ENCODE measurements around the gene AFMID.
"Not testable (repeated sequence)": the region's sequence is repeated elsewhere in the genome, so short reads cannot be mapped to it uniquely, and the experiment has no call there.

Gene AFMID, protein sequence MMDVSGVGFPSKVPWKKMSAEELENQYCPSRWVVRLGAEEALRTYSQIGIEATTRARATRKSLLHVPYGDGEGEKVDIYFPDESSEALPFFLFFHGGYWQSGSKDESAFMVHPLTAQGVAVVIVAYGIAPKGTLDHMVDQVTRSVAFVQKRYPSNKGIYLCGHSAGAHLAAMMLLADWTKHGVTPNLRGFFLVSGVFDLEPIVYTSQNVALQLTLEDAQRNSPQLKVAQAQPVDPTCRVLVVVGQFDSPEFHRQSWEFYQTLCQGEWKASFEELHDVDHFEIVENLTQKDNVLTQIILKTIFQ

DNA sequence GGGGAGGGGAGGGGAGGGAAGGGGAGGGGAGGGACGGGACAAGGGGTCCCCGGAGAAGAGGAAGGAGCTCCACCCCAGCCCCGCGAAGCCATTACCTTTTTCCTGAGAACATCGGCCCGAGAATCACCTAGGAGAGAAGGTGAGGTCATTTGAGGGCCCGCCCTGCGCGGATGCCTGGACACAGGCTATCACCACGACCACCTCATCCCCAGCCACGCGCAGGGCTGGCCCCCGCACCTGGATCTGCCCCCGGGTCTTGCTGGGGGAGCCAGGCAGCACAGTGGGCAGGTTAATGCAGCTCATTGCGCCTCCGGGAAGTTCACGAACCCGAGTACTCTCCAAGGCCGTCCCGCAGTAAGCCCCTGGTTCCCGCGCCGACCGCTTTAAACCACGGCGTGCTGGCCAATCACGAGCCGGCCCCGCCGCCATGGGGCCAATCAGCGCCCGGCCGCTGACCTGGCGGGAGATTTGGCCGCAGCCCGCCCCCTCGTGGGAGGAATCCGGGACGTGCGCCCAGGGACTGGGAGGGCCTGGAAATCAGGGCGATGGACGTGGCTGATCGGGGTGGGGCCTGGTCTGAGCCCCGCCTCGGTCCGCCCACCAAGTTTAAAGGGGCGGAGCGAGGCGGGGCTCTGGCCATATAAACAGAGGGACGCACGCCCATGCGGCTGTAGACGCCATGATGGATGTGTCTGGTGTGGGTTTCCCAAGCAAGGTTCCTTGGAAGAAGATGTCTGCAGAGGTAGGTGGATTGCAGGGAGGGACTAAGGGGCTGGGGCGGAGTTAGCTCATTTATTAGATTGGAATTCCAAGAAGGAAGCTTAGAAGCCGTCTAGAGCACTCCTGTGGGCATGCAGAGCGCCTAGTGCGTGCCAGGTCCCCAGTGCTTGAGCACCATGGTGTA lies at the start of gene AFMID, which contains the start of gene TK1:
Gene AFMID (plus strand): TSS at position 671 of the 904 bp plus-strand sequence. CDS start 9 bp downstream, at position 680.
Gene TK1 (minus strand): TSS at position 361 of the 904 bp plus-strand sequence. CDS start 58 bp downstream, at position 303.
- peak; percentile 51 to 97 (median 92) for DNase-seq

DNA sequence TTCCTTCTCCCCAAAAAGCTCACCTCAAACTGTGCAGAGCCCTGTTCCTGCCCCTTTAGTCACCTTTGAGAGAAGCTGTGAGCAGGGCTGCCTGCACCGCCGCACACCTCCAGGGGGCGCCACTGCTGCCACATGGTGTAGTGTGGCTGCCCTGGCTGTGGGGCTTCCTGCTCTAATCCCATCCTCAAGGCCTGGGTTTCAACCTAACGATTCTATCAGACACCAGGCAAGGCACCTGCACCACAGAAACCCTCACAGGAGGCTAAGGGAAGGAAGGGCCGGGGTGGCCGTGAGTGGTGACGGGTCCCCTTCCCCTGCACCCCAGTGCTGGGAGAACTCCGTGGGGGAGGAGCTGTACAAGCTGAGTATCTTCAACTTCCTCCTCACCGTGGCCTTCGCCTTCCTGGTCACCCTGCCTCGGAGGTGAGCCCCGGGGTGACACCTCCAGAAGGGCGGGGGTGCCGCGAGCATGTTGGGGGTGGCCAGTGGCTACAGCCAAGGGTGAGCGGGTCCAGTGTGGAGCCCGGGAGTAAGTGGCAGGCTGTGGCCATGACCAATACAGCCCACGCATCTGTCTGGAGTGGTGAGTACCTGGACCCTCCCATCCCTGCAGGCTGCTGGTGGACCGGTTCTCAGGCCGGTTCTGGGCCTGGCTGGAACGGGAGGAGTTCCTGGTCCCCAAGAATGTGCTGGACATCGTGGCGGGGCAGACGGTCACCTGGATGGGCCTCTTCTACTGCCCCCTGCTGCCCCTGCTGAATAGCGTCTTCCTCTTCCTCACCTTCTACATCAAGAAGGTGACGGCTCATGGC lies 49.6 kb upstream of the AFMID start:
- DNase-seq = no peak

DNA sequence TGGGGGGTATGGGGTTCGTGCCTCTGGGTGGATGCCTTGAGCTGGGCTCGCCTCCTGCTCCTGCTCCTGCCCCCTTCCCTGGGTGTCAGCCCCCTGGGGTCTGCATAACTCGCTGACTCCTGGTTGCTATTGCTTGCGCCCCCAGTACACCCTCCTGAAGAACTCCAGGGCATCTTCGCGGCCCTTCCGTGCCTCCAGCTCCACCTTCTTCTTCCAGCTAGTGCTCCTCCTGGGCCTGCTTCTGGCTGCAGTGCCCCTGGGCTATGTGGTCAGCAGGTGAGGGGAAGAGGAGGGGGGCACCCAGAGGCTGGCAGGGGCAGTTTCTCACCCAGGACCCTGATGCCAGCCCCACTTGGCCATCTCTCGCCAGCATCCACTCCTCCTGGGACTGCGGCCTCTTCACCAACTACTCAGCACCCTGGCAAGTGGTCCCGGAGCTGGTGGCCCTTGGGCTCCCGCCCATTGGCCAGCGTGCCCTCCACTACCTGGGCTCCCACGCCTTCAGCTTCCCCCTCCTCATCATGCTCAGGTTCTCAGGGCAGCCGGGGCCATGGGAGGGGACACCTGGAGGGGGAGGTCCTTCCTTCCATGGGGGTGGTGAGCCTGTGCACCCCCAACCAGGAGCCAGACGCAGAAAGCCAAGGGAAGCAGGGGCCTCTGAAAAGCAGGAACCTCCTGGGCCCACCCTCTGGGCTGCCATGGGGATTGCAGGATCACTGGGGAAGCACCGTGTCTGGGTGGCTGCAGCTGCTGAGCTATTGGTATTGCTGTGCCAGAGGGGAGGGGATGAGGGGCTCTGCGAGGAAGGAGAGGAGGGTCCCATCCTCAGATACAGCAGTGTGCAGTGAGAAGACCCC lies 48.7 kb upstream of the AFMID start:
- no peak for DNase-seq

DNA sequence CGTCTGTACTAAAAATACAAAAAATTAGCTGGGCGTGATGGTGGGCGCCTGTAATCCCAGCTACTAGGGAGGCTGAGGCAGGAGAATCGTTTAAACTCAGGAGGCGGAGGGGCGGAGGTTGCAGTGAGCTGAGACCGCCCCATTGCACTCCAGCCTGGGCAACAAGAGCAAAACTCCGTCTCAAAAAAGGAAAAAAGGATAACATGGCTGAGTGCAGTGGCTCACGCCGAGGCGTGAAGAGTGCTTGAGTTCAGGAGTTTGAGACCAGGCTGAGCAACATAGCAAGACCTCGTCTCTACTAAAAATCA lies 47.3 kb upstream of the AFMID start:
- not testable (repeated sequence) for DNase-seq

DNA sequence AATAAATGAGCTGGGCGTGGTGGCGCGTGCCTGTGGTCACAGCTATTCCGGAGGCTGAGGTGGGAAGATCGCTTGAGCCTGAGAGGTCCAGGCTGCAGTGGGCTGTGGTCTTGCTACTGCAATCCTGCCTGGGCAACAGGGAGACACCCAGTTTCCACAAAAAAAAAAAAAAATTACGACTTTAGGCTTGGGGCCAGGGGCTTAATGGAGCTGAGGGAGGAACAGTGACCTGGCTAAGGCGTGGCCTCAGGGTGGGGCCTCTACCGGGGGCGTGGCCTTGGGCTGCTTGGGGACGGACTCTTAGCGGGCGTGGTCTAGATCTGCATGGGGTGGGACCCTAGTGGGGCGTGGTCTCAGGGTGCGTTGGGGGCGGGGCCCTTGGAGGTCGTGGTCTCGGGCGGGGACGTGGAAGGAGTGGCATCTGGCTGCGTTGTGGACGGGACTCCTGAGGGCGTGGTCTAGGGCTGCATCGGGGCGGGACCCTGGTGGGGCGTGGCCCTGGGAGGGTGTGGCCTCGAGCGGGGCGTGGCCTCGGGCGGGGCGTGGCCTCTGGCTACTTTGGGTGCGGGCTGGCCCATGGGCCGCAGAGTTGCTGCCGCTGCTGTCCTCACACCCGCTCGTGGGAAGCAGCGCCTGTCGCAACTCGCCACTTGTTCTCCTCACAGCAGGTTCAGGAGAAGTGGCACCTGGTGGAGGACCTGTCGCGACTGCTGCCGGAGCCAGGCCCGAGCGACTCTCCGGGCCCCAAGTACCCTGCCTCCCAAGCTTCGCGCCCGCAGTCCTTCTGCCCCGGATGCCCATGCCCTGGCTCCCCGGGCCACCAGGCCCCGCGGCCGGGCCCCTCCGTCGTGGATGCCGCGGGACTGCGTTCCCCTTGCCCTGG lies 46.8 kb upstream of the AFMID start:
- DNase-seq = peak in 15 of 56 donors; percentile 22 to 80 (median 35)

DNA sequence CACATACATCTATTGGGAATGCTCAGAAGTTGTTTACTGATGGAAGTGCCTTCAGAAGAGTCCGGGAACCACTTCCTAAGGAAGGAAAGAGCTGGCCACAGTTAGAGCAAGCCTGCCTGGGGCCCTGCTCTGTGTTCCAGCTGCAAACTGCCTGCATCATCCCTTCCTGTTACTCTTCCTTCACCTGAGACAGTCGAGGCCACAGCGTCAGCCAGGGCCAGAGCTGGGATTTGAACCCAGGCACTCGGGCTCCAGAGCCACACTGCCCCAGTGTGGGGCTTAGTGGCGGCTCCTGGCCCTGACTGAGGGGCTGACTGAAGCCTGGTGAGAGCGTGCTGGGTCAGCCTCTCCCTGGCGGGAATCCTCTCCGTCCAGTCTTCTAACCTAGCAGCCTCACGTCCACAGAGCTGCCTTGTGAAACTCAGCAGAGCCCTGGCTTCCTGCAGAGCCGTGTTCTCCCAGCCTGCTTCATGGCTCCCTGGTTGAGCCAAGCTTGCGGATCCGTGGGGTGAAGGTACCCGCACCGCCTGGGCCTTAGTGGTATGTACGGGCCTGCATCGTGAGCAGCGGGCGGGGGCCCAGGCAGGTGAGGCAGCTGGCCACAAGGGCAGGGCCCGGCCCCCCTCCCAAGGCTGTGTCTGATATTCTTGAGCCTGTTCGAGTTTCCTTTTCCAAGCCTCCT lies 45.6 kb upstream of the AFMID start:
- no peak for DNase-seq

DNA sequence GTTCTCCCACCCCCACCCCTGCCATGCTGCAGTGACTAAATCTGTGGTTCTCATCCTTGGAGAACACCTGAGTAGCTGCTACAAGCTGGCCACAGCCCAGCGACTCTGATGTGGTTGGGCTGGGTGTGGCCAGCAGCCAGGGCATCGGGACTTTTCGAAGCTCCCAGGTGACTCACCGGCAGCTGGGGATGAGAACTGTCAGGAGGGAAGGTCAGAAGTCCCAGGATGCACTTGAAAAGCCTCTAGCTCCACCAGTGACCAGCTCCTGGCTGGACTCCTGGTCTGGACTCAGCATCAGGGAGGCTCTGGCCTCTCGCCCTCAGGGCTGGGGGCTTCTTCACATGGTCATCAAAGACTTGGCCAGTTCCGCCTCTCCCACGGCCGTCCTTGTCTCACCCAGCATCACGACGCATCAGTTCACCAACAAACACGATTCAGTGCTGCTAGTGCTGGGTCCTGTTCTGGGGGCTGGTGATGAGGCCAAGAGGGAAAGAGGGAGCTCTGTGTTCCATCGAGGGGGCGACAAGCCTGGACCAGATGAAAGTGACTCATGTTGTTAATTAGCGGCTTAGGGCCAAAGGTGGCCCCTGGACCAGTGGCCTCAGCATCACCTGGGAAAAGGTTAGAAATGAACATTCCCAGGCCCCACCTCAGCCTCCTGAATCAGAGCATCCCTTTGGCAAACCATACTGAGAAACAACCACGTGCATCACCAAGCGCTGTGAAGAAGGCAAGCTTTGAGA lies 44.9 kb upstream of the AFMID start:
- no peak for DNase-seq

DNA sequence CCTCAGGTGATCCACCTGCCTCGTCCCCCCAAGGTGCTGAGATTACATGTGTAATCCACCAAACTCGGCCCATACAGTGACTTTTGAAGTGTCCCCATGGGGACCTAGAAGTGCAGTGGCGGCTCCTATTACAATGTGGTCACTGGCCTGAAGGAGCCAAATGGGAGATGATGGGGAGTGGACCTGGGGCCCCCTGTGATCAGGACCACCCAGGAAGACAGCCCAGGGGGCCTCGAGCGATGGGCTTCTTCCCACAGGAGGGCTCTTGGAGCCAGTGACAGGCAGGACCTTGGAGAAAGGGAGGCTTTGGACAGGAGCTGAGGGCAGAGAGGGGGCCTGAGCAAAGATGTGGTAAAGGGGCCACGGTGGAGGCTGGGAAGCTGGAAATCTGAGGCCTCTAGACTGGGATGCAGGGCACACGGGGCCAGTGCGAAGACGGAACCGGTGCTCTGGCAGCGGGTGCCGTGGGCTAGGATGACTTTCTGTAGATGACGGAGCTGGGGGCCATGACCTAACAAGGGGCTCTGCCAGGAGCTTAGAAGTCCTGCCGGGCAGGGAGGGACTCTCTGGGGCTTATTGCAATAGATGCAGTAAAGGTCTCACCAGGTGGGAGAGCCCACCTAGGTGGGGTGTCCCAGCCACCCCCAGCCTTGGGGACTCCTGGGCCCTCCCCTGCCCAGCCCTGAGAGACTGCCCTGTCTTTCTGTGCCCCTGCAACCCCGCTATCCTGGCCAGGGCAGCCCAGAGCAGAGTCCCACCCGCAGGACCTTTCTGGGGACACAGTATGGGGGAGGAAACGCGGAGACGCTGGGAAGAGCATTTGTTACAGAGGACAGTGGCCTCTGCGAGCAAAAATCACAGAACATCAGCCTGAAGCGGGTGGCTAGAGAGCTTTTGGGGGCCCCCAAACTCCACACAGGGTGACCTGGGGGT lies 43.7 kb upstream of the AFMID start:
- no peak for DNase-seq

DNA sequence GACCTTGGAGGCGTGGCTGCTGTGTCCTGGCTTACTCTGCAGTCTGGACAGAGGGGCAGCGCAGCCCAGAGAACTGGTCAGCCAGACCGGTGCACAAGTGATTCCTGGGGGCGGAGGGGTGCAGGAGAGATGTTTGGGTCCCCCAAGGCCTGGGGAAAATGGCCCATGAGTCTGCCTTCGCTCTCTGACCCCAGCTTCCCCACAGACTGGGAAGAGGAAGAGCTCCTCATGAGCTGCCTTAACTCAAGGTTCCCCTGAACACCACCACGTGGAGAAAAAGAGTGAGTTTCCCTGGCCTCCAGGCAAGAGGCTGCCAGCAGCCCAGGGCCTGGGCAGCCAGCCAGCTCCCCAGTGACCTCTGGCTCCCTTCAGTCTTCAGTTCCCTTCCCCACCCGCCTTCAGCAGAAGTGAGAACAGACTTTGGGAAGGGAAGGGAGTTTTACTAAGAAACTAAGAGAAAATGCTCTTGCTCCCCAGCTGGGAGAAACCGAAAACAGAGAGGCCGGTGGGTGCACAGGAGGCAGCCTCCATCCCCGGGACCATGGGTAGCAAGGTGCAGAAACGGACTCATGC lies 42.9 kb upstream of the AFMID start:
- peak in 47 of 56 donors; percentile 17 to 80 (median 61) for DNase-seq

DNA sequence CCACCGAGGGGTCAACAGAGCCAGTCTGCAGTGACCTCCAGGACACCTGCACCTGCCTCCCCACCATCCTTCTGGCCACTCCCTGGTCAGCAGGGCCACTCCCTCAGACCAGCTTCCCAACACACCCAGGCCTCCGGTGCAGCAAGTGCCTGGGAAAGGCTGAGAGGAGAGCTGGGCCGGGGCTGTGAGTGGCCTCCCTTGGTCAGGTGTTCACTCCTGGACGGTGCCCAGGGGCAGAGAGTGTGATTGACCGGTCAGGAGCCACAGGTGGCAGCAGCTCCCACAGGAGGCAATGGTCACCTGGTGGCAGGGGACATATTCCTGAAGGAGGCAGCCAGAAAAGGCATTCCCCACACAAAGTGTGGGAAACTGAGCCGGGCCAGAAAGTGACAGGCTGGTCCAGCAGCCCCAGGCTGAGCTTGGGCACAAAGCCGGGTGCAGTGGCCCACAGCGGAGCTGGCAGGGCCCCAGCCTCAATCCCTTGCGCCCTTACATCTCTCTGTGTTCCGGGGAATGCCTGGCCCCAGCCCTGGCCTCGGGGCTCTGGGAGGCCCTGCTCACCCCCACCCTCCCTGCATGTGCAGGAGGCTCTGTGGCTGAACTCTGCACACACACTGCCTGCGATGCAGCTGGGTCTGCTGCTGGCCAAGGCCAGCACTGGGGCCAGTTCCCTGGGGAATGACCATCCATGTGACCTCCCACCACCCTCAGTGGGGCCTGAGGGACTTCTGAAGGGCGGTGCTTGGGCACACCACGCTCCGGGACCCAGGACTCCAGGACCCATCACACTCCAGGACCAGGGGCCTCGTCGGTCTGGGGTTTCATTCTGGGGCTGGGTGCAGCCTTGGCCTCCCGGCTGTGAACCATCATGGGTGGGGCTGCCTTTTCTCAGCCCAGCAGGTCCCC lies 42.2 kb upstream of the AFMID start:
- DNase-seq = peak in 38 of 56 donors; percentile 18 to 80 (median 58)

DNA sequence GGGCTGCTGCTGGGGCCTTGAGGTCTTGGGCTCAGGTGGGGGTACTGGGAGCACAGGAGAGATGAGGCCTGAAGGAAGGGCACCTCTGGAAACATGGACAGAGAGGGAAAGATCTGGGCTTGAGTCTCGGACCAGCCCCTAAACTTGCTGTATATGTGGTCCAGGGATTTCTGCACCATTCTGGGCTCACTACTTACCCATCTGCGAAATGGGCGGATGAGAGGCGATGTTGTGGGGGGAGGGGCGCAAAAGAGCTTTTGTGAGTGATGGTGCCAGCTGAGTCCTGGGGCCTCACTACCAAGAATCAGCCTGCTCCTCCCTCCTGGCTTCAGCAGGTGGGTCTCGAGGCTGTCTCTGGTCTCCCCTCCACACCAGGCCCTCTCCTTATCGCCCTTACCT lies 40.7 kb upstream of the AFMID start:
- DNase-seq = no peak

DNA sequence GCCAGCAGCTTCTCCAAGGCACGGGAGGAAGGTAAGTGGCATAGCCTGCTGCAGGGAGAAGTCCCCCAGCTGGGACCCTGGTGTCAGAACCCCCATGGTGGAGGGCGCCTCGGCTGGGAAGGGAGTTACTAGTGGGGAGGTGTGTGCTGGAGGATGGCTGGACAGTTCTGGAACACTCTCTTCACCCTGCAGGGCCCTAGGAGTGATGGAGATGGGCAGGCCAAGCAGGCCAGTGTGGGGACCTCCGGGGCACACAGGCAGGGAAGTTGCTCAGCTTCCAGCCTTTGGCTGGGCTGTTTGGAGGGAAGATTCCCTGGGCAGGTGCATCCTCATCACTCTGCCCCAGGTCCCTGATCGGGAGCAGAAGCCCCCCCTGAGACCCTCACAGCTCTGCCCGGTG lies 40.3 kb upstream of the AFMID start:
- DNase-seq = no peak

DNA sequence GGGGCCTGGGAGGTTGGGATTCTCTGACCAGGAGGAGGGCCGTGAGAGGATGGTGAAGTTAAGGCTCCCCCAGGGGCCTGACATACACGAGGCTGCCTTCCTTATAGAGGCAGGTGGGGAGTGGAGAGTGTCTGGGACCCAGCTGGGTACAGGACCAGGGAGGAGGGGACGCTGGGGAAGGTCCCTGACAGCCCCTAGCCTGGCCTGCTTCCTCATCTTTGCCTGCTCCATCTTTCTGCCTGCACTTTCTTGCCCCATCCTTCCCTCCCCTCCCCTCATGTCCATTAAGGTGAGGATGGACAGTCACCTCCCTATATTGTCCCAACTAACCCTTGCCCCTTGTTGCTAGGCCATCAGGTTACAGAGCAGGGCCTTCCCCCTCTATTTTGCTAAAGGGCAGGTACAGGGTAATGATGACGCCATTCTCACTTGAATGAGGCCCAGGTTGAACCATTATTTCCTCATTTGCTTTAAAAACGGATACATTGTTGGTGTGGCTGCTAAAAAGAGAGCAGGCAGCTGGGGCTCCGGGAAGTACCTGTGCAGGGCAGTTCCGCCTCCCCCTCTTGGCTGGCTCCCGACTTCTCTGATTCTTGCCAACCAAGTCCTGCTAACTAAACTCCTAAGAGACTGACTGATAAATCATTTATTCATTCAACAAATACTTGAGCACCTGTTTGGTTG lies 39.7 kb upstream of the AFMID start:
- no peak for DNase-seq

DNA sequence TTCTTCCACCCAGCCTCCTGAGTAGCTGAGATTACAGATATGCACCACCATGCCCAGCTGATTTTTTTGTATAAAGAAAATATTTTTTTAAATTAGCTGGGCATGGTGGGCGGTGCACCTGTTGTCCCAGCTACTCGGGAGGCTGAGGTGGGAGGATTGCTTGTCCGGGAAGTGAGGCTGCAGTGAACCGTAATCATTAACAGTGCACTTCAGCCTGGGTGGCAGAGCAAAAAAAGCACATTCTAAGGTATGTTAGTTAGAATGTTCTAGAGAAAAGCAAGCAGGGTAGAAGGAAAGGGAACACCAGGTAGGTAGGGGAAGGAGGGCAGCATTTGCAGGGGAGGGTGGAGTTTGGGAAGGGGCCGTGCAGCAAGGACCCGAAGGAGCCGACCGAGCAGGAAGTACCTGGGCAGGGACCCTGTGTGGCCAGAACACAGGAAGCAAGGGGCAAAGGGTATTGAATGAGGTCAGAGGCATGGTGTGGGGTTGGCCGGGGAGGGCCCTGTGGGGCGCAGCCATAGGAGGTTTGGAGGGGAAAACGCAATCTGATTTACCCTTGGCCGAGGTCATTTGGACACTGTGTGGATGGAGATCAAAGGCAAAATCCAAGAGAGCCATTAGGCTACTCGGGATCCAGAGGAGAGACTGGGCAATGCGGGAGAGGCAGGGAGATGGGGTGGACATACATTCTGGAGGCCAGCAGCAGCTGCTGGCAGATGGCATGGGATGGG lies 38.7 kb upstream of the AFMID start:
- no peak for DNase-seq

All from amygdala (tissue), 56 donors.